Pons (tissue), 1 donor: ENCODE results near the gene MOB3B.
A peak's percentile ranks its signal among the peaks of the same experiment; 100 is the strongest.

ENCODE experiments used
- DNase-seq: peaks from one replicate; pipeline ENCODE4 v3.0.0-alpha.2; 2016; ENCODE audit warnings: low spot score

The MOB3B gene

GRCh38 chr9:27338527-27338903 is 191.1 kb downstream of the MOB3B start:
- no peak for DNase-seq

- peak; percentile 56 for DNase-seq
Measured at GRCh38 chr9:27337833-27338526, 191.6 kb downstream of the MOB3B start.

GRCh38 chr9:27337236-27337635 is 192.4 kb downstream of the MOB3B start:
- no peak for DNase-seq

- no peak for DNase-seq
Measured at GRCh38 chr9:27336829-27337228, 192.8 kb downstream of the MOB3B start.

GRCh38 chr9:27336126-27336525 is 193.5 kb downstream of the MOB3B start:
- no peak for DNase-seq

- DNase-seq, result no peak
Measured at GRCh38 chr9:27335075-27335474, 194.5 kb downstream of the MOB3B start.

- DNase-seq, result peak; percentile 95
Measured at GRCh38 chr9:27333241-27334052, 196.2 kb downstream of the MOB3B start.

GRCh38 chr9:27331393-27331792 is 198.2 kb downstream of the MOB3B start:
- DNase-seq, result no peak

GRCh38 chr9:27329291-27329690 is 200.3 kb downstream of the MOB3B start:
- peak; percentile 17 for DNase-seq

GRCh38 chr9:27328483-27328882 is 201.1 kb downstream of the MOB3B start:
- peak; percentile 3 for DNase-seq

GRCh38 chr9:27311184-27311583 is 218.4 kb downstream of the MOB3B start:
- no peak for DNase-seq

- no peak for DNase-seq
Measured at GRCh38 chr9:27310582-27310981, 219.0 kb downstream of the MOB3B start.

GRCh38 chr9:27308691-27309390 is 220.8 kb downstream of the MOB3B start:
- no peak for DNase-seq

- DNase-seq, result no peak
Measured at GRCh38 chr9:27304521-27304920, 225.1 kb downstream of the MOB3B start.

GRCh38 chr9:27303219-27303618 is 226.4 kb downstream of the MOB3B start:
- DNase-seq, result no peak

- DNase-seq, result no peak
Measured at GRCh38 chr9:27297050-27297449, 232.6 kb downstream of the MOB3B start, which contains the start of gene EQTN. TSS of gene EQTN (minus strand) at chr9:27297150. CDS start at chr9:27297055, 95 bp downstream.

- no peak for DNase-seq
Measured at GRCh38 chr9:27293996-27294395, 235.6 kb downstream of the MOB3B start.

- DNase-seq, result no peak
Measured at GRCh38 chr9:27292659-27293405, 236.8 kb downstream of the MOB3B start.

- no peak for DNase-seq
Measured at GRCh38 chr9:27291292-27291691, 238.3 kb downstream of the MOB3B start.

- no peak for DNase-seq
Measured at GRCh38 chr9:27282269-27282668, 247.3 kb downstream of the MOB3B start.

GRCh38 chr9:27280860-27281259 is 248.8 kb downstream of the MOB3B start:
- no peak for DNase-seq

- no peak for DNase-seq
Measured at GRCh38 chr9:27280249-27280648, 249.4 kb downstream of the MOB3B start.
